Keratinocyte (primary cell): ENCODE data around the gene PNPLA8. TPM values are rescaled to one million over a fixed set of nuclear protein-coding genes. Genes with fewer than 3 reads are reported as not detected.

Source experiments
- DNase-seq: peaks from one replicate; pipeline ENCODE4 v3.0.0-alpha.2; 2011; ENCODE audit warnings: low read depth, missing footprints, low spot score
- FAIRE-seq: peaks from 2 replicates; lab custom pipeline; 2011; peaks lifted over from hg19 to GRCh38; lab: Jason Lieb, UNC
- H2AFZ ChIP-seq: 2 replicates; pipeline ENCODE4 v1.6.0; 2012; ENCODE audit warnings: low read length, control low read depth, inconsistent platforms; ENCODE audit not compliant: control insufficient read depth
- H3K27ac ChIP-seq: 2 replicates; pipeline ENCODE4 v1.5.1; 2011; ENCODE audit warnings: low read length; ENCODE audit not compliant: control insufficient read depth, insufficient read depth
- H3K27me3 ChIP-seq: 3 replicates; pipeline ENCODE4 v1.6.0; 2011; ENCODE audit warnings: low read length; ENCODE audit not compliant: control insufficient read depth, insufficient read depth; ENCODE audit errors: extremely low read depth
- H3K36me3 ChIP-seq, 2 experiments: 2 replicates in 1 of 2; 3 replicates in 1 of 2; pipeline ENCODE4 v1.5.1; 2011; ENCODE audit warnings: low read length in 2 of 2, mild to moderate bottlenecking in 1 of 2; ENCODE audit not compliant: control insufficient read depth in 2 of 2, insufficient read depth in 2 of 2; ENCODE audit errors: extremely low read depth in 1 of 2
- H3K4me1 ChIP-seq: 3 replicates; pipeline ENCODE4 v1.5.1; 2011; ENCODE audit warnings: low read length; ENCODE audit not compliant: control insufficient read depth, insufficient read depth; ENCODE audit errors: extremely low read depth
- H3K4me2 ChIP-seq: 3 replicates; pipeline ENCODE4 v1.6.0; 2011; ENCODE audit warnings: low read depth, low read length; ENCODE audit not compliant: control insufficient read depth, insufficient read depth; ENCODE audit errors: extremely low read depth
- H3K4me3 ChIP-seq, 3 experiments: fragments of 200-600 bp in 1 of 3; sonication (generic) in 1 of 3; 2 replicates in 2 of 3; 3 replicates in 1 of 3; pipeline ENCODE4 v1.5.1; 2011 to 2016; ENCODE audit warnings: low read length in 3 of 3, mild to moderate bottlenecking in 3 of 3, control low read depth in 2 of 3, inconsistent platforms in 1 of 3, low read depth in 1 of 3, mixed read lengths in 1 of 3, mixed run types in 1 of 3, moderate library complexity in 1 of 3; ENCODE audit not compliant: control insufficient read depth in 2 of 3, insufficient read depth in 2 of 3; ENCODE audit errors: extremely low read depth in 1 of 3
- H3K79me2 ChIP-seq: 2 replicates; pipeline ENCODE4 v1.6.0; 2012; ENCODE audit warnings: low read length; ENCODE audit not compliant: control insufficient read depth, insufficient read depth
- H3K9ac ChIP-seq: 3 replicates; pipeline ENCODE4 v1.6.0; 2011; ENCODE audit warnings: low read length; ENCODE audit not compliant: control insufficient read depth, insufficient read depth; ENCODE audit errors: extremely low read depth
- H3K9me1 ChIP-seq: 3 replicates; pipeline ENCODE4 v1.6.0; 2011; ENCODE audit warnings: low read length; ENCODE audit not compliant: control insufficient read depth, insufficient read depth; ENCODE audit errors: extremely low read depth
- H3K9me3 ChIP-seq: 2 replicates; pipeline ENCODE4 v1.5.1; 2012; ENCODE audit warnings: low read depth, low read length; ENCODE audit not compliant: control insufficient read depth
- H4K20me1 ChIP-seq: 3 replicates; pipeline ENCODE4 v1.6.0; 2011; ENCODE audit warnings: low read length; ENCODE audit not compliant: control insufficient read depth, insufficient read depth; ENCODE audit errors: extremely low read depth
- CTCF ChIP-seq, 3 experiments: IDR thresholded peaks in 1 of 3; conservative IDR thresholded peaks in 1 of 3; optimal IDR thresholded peaks in 1 of 3; 2 replicates in 2 of 3; 3 replicates in 1 of 3; pipeline versions ENCODE3 to v1.5.1; 2011; ENCODE audit warnings: low read length in 3 of 3, mild to moderate bottlenecking in 3 of 3, moderate library complexity in 2 of 3, control low read depth in 1 of 3, inconsistent platforms in 1 of 3; ENCODE audit not compliant: insufficient read depth in 2 of 3; ENCODE audit errors: extremely low read depth in 1 of 3
- EZH2 ChIP-seq: IDR thresholded peaks from one replicate; pipeline ENCODE4 v1.6.1; 2012; ENCODE audit warnings: inconsistent platforms, mild to moderate bottlenecking, low read length, moderate library complexity
- dilution Hi-C: fragments of 300-500 bp; cut with MboI; formaldehyde crosslinking; loops from one replicate; pipeline ENCODE4 v1.7.0; 2020; ENCODE audit warnings: low sequenced_read_pairs; ENCODE audit not compliant: extremely low pct_ligation_motif_present
- polyA plus RNA-seq, 5 experiments: library from polyadenylated mRNA; depleted of rRNA in 3 of 5; stranded (reverse) in 3 of 5; stranded (forward) in 1 of 5; unstranded in 1 of 5; fragments of >200 nt; gene quantifications; 1 replicate in 1 of 5; 2 replicates in 3 of 5; 3 replicates in 1 of 5; pipeline versions ENCODE4 v1.2.1 to v1.2.3, GENCODE V29; 2011 to 2012; ENCODE audit warnings: missing spikeins in 2 of 5, low read depth in 1 of 5, low replicate concordance in 1 of 5

The PNPLA8 gene
- polyA plus RNA-seq, 1 donor (not counting 4 experiments of a cell fraction or from before 2014, with no cell fraction given), result 23.1 TPM

- no peaks in the 10 kb centered on the region for H4K20me1 ChIP-seq
- no peaks in the 10 kb centered on the region for H3K79me2 ChIP-seq
- TF ChIP-seq CTCF (optimal IDR thresholded peaks at IDR 0.05 in 1 of 3, IDR thresholded peaks at IDR 0.05 in 1 of 3, conservative IDR thresholded peaks at IDR 0.05 in 1 of 3; ENCODE audit: extremely low read depth in 1 of 3, insufficient read depth in 2 of 3, low read length in 3 of 3), result no peak
- TF ChIP-seq EZH2, result no peak
- no peak overlapping the region for H3K9ac ChIP-seq
- no peaks in the 10 kb centered on the region for H3K9me1 ChIP-seq
- H3K27me3 ChIP-seq, result no peaks in the 10 kb centered on the region
- H3K27ac ChIP-seq, result peak overlapping the region; percentile 22
- peak overlapping the region; percentile 45 for H2AFZ ChIP-seq
- no peaks in the 10 kb centered on the region for H3K9me3 ChIP-seq
- FAIRE-seq (peak; percentile 83), DNase-seq (no peak)
- H3K4me2 ChIP-seq, result peak overlapping the region; percentile 35
- dilution Hi-C loops, result no loop called here
- peaks cover 14% of the 10 kb centered on the region for H3K4me1 ChIP-seq
- no peak overlapping the region for H3K4me3 ChIP-seq
- H3K36me3 ChIP-seq, result no peaks in the 10 kb centered on the region
Observed at GRCh38 chr7:108425714-108426275, 100.1 kb downstream of the PNPLA8 start.

GRCh38 chr7:108424013-108424412 is 101.9 kb downstream of the PNPLA8 start:
- H3K4me2 ChIP-seq, result no peak overlapping the region
- dilution Hi-C loops, result no loop called here
- no peak overlapping the region for H3K4me3 ChIP-seq
- H4K20me1 ChIP-seq, result no peaks in the 10 kb centered on the region
- no peak overlapping the region for H3K27ac ChIP-seq
- FAIRE-seq, result no peak
- H3K36me3 ChIP-seq, result no peaks in the 10 kb centered on the region
- no peaks in the 10 kb centered on the region for H3K79me2 ChIP-seq
- no peak overlapping the region for H3K9ac ChIP-seq
- no peaks in the 10 kb centered on the region for H3K9me1 ChIP-seq
- TF ChIP-seq EZH2, result no peak
- TF ChIP-seq CTCF (optimal IDR thresholded peaks at IDR 0.05 in 1 of 3, IDR thresholded peaks at IDR 0.05 in 1 of 3, conservative IDR thresholded peaks at IDR 0.05 in 1 of 3; ENCODE audit: extremely low read depth in 1 of 3, insufficient read depth in 2 of 3, low read length in 3 of 3), result no peak
- no peak for DNase-seq
- peaks cover 14% of the 10 kb centered on the region for H3K4me1 ChIP-seq
- no peak overlapping the region for H2AFZ ChIP-seq
- H3K27me3 ChIP-seq, result no peaks in the 10 kb centered on the region
- H3K9me3 ChIP-seq, result no peaks in the 10 kb centered on the region
